ENCODE data around the gene PDIA6. TPM values are rescaled to one million over a fixed set of nuclear protein-coding genes. Genes with fewer than 3 reads are reported as not detected.
"Not testable (repeated sequence)": the region's sequence is repeated elsewhere in the genome, so short reads cannot be mapped to it uniquely, and the experiment has no call there.

Gene PDIA6
- total RNA-seq, 1 donor from 2014 or later = 225 TPM

GRCh38 chr2:10813163-10814138 lies 866 bp upstream of the PDIA6 start:
- peak; percentile 33 for ATAC-seq
- not testable (repeated sequence) for DNase-seq (ENCODE audit: low spot score)

GRCh38 chr2:10811517-10811916 lies 1.1 kb downstream of the PDIA6 start:
- DNase-seq (ENCODE audit: low spot score) (no peak), ATAC-seq (no peak)

GRCh38 chr2:10810202-10811161 lies 2.1 kb downstream of the PDIA6 start:
- DNase-seq (ENCODE audit: low spot score) (no peak), ATAC-seq (no peak)

GRCh38 chr2:10806543-10806942 lies 6.0 kb downstream of the PDIA6 start:
- DNase-seq (ENCODE audit: low spot score) (no peak), ATAC-seq (no peak)

GRCh38 chr2:10805990-10806389 lies 6.6 kb downstream of the PDIA6 start:
- not testable (repeated sequence) for DNase-seq (ENCODE audit: low spot score); ATAC-seq

GRCh38 chr2:10802657-10803056 lies 9.9 kb downstream of the PDIA6 start:
- DNase-seq (ENCODE audit: low spot score) = no peak
- ATAC-seq = no peak

GRCh38 chr2:10800163-10800562 lies 12.4 kb downstream of the PDIA6 start:
- DNase-seq (ENCODE audit: low spot score) (no peak), ATAC-seq (no peak)

- no peak for ATAC-seq
- no peak for DNase-seq (ENCODE audit: low spot score)
These were observed 13.8 kb downstream of the PDIA6 start for GRCh38 chr2:10798783-10799182.

GRCh38 chr2:10796703-10797102 lies 15.9 kb downstream of the PDIA6 start:
- ATAC-seq = no peak
- DNase-seq (ENCODE audit: low spot score) = no peak

- ATAC-seq (no peak), DNase-seq (ENCODE audit: low spot score) (no peak)
These were observed 17.0 kb downstream of the PDIA6 start for GRCh38 chr2:10795508-10796046.

- no peak for ATAC-seq
- no peak for DNase-seq (ENCODE audit: low spot score)
These were observed 17.7 kb downstream of the PDIA6 start for GRCh38 chr2:10794876-10795275.

- ATAC-seq (no peak), DNase-seq (ENCODE audit: low spot score) (no peak)
These were observed 18.8 kb downstream of the PDIA6 start for GRCh38 chr2:10793816-10794215.

- peak; percentile 21 for ATAC-seq
These were observed 19.8 kb downstream of the PDIA6 start for GRCh38 chr2:10792660-10793400.

GRCh38 chr2:10792001-10792634 lies 20.5 kb downstream of the PDIA6 start:
- DNase-seq (ENCODE audit: low spot score) (no peak), ATAC-seq (no peak)

More at GRCh38 chr2:10792660-10793400, 19.8 kb downstream of the PDIA6 start:
- DNase-seq (ENCODE audit: low spot score) = no peak

GRCh38 chr2:10790228-10790973 lies 22.2 kb downstream of the PDIA6 start:
- ATAC-seq (no peak), DNase-seq (ENCODE audit: low spot score) (no peak)

- ATAC-seq = no peak
- DNase-seq (ENCODE audit: low spot score) = no peak
These were observed 23.7 kb downstream of the PDIA6 start for GRCh38 chr2:10788855-10789254.

- no peak for DNase-seq (ENCODE audit: low spot score)
- ATAC-seq = no peak
These were observed 25.2 kb downstream of the PDIA6 start for GRCh38 chr2:10787176-10787968.

GRCh38 chr2:10786240-10786982 lies 26.2 kb downstream of the PDIA6 start:
- DNase-seq (ENCODE audit: low spot score) (no peak), ATAC-seq (no peak)
